ENCODE measurements around the gene SLIT1. TPM values are rescaled to one million over a fixed set of nuclear protein-coding genes. Genes with fewer than 3 reads are reported as not detected.

SLIT1 gene
- total RNA-seq, 2 donors from 2014 or later = 0.78 to 0.99 TPM

- peaks cover 9% of the 10 kb centered on the region for H3K4me1 ChIP-seq
- H3K36me3 ChIP-seq (replicated peaks in 1 of 2; ENCODE audit: insufficient read depth in 1 of 2, low read depth in 2 of 2) = no peaks in the 10 kb centered on the region
- 18 to 19% methylated on average over 9 to 11 of the region's 11 CpGs for WGBS, 2 donors
- H3K27me3 ChIP-seq = peaks cover 0 to 13% of the 10 kb centered on the region in 2 donors
- H3K9me3 ChIP-seq = no peaks in the 10 kb centered on the region
- peak; percentile 30 for ATAC-seq
- DNase-seq = no peak
- no peak overlapping the region for H3K27ac ChIP-seq
- TF ChIP-seq POLR2A (IDR thresholded peaks at IDR 0.05) (no peak), CTCF (IDR thresholded peaks at IDR 0.05) (no peak)
- H3K4me3 ChIP-seq = no peak overlapping the region
- intact Hi-C loops (cut with DNase I) = no loop called here
Measured at GRCh38 chr10:97195706-97196222, 10.0 kb upstream of the SLIT1 start.

DNA sequence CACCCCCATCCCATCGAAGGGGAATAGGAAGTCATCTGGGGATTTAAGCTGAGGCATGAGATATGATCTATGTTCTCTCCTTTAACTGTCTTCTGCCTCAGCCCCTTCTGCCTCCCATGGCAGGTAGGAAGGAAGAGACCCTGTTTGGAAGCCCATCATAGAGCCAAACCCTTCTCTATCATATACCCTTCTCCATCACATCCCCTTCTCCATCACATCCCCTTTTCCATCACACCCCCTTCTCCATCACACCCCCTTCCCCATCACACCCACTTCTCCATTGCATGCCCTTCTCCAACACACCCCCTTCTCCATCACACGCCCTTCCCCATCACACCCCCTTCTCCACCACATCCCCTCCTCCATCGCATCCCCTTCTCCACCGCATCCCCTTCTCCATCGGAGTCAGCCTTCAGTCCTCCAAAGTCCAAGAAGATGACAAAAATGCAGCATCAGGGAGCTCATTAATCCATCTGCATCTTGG lies 7.2 kb upstream of the SLIT1 start:
- H3K4me1 ChIP-seq = peaks cover 9% of the 10 kb centered on the region
- DNase-seq (no peak), ATAC-seq (no peak)
- no peaks in the 10 kb centered on the region for H3K9me3 ChIP-seq
- no peak for TF ChIP-seq POLR2A (IDR thresholded peaks at IDR 0.05)
- TF ChIP-seq CTCF (IDR thresholded peaks at IDR 0.05) = no peak
- no peaks in the 10 kb centered on the region for H3K36me3 ChIP-seq (replicated peaks in 1 of 2; ENCODE audit: insufficient read depth in 1 of 2, low read depth in 2 of 2)
- 78 to 85% methylated on average over 5 of the region's 5 CpGs for WGBS, 2 donors
- H3K4me3 ChIP-seq = no peak overlapping the region
- H3K27me3 ChIP-seq = peaks cover 0 to 13% of the 10 kb centered on the region in 2 donors
- H3K27ac ChIP-seq = no peak overlapping the region
- intact Hi-C loops (cut with DNase I) = no loop called here

DNA sequence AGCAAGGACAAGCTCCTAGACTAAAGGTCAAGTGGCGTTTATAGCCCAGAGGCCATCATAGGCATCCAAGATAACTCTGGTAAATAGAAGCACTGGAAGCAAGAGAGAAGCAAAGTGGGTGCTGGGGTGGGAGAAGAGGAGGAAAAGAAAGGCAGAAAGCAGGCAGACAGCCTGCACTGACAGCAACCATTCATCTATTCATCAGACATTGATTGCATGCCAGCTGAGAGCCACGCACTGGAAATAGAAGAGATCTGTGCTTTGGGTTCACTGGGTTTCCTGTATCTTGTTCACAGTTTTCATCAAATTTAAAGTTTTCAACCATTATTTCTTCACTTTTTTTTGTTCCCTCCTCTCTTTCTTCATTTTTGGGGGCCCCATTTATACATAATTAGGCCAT lies 4.7 kb upstream of the SLIT1 start:
- TF ChIP-seq POLR2A (IDR thresholded peaks at IDR 0.05) = no peak
- no peak for TF ChIP-seq CTCF (IDR thresholded peaks at IDR 0.05)
- ATAC-seq = no peak
- H3K36me3 ChIP-seq (replicated peaks in 1 of 2; ENCODE audit: insufficient read depth in 1 of 2, low read depth in 2 of 2) = no peaks in the 10 kb centered on the region

GRCh38 chr10:97188261-97188711 lies 2.5 kb upstream of the SLIT1 start:
- no peak for TF ChIP-seq POLR2A (IDR thresholded peaks at IDR 0.05)
- no peak for TF ChIP-seq CTCF (IDR thresholded peaks at IDR 0.05)
- H3K4me1 ChIP-seq = peaks cover 9% of the 10 kb centered on the region
- no peak overlapping the region for H3K4me3 ChIP-seq
- intact Hi-C loops (cut with DNase I) = no loop called here
- 54 to 62% methylated on average over 11 of the region's 11 CpGs for WGBS, 2 donors
- no peaks in the 10 kb centered on the region for H3K36me3 ChIP-seq (replicated peaks in 1 of 2; ENCODE audit: insufficient read depth in 1 of 2, low read depth in 2 of 2)
- H3K27me3 ChIP-seq = peaks cover 0 to 4% of the 10 kb centered on the region in 2 donors
- no peak overlapping the region for H3K27ac ChIP-seq
- ATAC-seq = no peak
- H3K9me3 ChIP-seq = no peaks in the 10 kb centered on the region
- DNase-seq = no peak

More for the DNA sequence above, 4.7 kb upstream of the SLIT1 start:
- intact Hi-C loops (cut with DNase I) = no loop called here
- peaks cover 4% of the 10 kb centered on the region for H3K4me1 ChIP-seq
- no peaks in the 10 kb centered on the region for H3K9me3 ChIP-seq
- H3K27ac ChIP-seq = no peak overlapping the region
- H3K27me3 ChIP-seq = peaks cover 0 to 7% of the 10 kb centered on the region in 2 donors
- H3K4me3 ChIP-seq = no peak overlapping the region
- WGBS, 2 donors = 80 to 85% methylated on average over 2 of the region's 2 CpGs
- no peak for DNase-seq

GRCh38 chr10:97186911-97187310 lies 1.2 kb upstream of the SLIT1 start:
- no peaks in the 10 kb centered on the region for H3K36me3 ChIP-seq (replicated peaks in 1 of 2; ENCODE audit: insufficient read depth in 1 of 2, low read depth in 2 of 2)
- no peak for DNase-seq
- intact Hi-C loops (cut with DNase I) = no loop called here

More at GRCh38 chr10:97186911-97187310, 1.2 kb upstream of the SLIT1 start:
- TF ChIP-seq CTCF (IDR thresholded peaks at IDR 0.05) (no peak), POLR2A (IDR thresholded peaks at IDR 0.05) (no peak)
- Histone ChIP-seq H3K27ac (no peak overlapping the region), H3K4me1 (peaks cover 9% of the 10 kb centered on the region), H3K4me3 (no peak overlapping the region), H3K27me3 (peaks cover 0 to 4% of the 10 kb centered on the region in 2 donors), H3K9me3 (no peaks in the 10 kb centered on the region)
- ATAC-seq = no peak
- 87 to 96% methylated on average over 8 to 16 of the region's 18 CpGs for WGBS, 2 donors

Measured in body of pancreas (tissue), 4 donors.